Fibroblast of pulmonary artery (primary cell): ENCODE results near the gene MPRIP.
"Not testable (repeated sequence)": the region's sequence is repeated elsewhere in the genome, so short reads cannot be mapped to it uniquely, and the experiment has no call there.

Source experiments
- DNase-seq: peaks from one replicate; pipeline ENCODE4 v3.0.0-alpha.2; 2010; ENCODE audit warnings: low read depth
- H3K4me3 ChIP-seq: replicated peaks from 2 replicates; pipeline ENCODE4 v1.5.1; 2011; ENCODE audit warnings: low read depth, mild to moderate bottlenecking, control low read depth, low read length, moderate library complexity
- TF ChIP-seq, protein P1 (sequence below): IDR thresholded peaks from 2 replicates; pipeline ENCODE4 v1.5.1; 2011; ENCODE audit warnings: mild to moderate bottlenecking, control low read depth, low read length, inconsistent platforms; ENCODE audit errors: missing control alignments

The MPRIP gene

DNA sequence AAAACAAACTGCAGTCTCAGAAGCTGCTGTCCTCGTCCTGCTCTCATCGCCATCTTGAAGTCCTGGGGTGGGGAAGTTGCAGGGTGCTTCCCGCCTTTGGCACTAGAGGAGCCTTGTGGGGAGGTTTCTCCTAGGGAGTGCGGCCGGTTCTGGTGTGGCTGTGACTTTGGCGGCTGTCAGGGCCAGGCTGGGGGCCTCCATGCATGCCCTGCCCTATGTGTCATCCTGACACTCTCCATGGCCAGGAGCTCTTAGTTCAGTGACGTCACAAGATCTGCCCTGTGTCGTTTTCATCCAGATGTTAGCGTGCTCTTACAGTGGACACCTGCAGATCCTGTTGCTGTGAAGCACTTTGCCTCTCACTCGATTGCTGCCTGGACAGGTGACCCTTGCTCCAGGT is 114.3 kb downstream of the MPRIP start:
- H3K4me3 ChIP-seq, result no peak overlapping the region
- no peak for DNase-seq
- TF ChIP-seq, protein P1, sequence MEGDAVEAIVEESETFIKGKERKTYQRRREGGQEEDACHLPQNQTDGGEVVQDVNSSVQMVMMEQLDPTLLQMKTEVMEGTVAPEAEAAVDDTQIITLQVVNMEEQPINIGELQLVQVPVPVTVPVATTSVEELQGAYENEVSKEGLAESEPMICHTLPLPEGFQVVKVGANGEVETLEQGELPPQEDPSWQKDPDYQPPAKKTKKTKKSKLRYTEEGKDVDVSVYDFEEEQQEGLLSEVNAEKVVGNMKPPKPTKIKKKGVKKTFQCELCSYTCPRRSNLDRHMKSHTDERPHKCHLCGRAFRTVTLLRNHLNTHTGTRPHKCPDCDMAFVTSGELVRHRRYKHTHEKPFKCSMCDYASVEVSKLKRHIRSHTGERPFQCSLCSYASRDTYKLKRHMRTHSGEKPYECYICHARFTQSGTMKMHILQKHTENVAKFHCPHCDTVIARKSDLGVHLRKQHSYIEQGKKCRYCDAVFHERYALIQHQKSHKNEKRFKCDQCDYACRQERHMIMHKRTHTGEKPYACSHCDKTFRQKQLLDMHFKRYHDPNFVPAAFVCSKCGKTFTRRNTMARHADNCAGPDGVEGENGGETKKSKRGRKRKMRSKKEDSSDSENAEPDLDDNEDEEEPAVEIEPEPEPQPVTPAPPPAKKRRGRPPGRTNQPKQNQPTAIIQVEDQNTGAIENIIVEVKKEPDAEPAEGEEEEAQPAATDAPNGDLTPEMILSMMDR, result no peak

DNA sequence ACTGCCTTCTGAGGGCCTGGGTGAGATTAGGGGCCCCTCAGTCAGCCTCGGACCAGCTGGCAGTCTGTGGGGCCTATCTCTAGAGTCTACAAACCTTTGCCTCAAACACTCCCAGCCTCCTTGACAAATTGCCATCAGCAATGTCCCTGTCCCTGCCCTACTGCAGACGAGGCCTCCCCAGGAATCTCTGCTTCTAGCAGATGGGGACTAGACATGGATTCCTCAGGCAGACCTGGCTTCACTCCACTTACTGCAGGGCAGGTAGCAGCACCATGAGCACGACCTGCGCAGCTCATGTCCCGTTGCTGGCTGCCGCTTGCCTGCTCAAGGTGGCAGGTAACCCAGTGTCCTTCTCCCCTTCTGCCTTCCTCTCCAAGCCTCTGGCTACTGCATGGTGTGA is 114.8 kb downstream of the MPRIP start:
- no peak for DNase-seq
- no peak overlapping the region for H3K4me3 ChIP-seq
- TF ChIP-seq, protein P1, result no peak

DNA sequence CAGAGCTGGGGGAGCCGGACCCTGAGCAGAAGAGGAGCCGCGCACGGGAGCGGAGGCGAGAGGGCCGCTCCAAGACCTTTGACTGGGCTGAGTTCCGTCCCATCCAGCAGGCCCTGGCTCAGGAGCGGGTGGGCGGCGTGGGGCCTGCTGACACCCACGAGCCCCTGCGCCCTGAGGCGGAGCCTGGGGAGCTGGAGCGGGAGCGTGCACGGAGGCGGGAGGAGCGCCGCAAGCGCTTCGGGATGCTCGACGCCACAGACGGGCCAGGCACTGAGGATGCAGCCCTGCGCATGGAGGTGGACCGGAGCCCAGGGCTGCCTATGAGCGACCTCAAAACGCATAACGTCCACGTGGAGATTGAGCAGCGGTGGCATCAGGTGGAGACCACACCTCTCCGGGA is 116.2 kb downstream of the MPRIP start:
- H3K4me3 ChIP-seq, DNase-seq: not testable (repeated sequence)

- TF ChIP-seq, protein P1, result no peak
- H3K4me3 ChIP-seq, result no peak overlapping the region
- DNase-seq, result no peak
Observed at GRCh38 chr17:17159571-17159970, 117.3 kb downstream of the MPRIP start.

- no peak for DNase-seq
- H3K4me3 ChIP-seq, result no peak overlapping the region
- TF ChIP-seq, protein P1, result no peak
Observed at GRCh38 chr17:17161121-17161520, 118.9 kb downstream of the MPRIP start.

DNA sequence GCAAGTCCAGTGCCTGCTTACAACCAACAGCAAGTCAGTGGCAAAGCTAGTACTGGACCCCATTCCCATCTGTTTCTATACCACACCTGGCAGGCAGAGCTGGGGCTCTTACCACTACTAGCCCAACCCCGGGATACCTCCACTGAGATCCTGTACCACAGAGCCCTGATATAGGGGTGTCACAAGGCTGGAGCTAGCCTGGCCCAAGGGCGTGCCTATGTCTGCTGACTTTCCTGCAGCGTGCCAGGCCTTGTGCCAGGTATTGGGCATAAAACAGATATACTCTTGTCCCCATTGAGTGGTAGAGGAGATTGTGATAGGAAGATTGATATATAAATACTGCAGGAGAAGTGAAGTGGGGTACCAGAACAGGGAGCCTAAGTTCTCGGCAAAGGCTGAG is 119.5 kb downstream of the MPRIP start:
- no peak for DNase-seq
- TF ChIP-seq, protein P1, result no peak
- H3K4me3 ChIP-seq, result no peak overlapping the region

DNA sequence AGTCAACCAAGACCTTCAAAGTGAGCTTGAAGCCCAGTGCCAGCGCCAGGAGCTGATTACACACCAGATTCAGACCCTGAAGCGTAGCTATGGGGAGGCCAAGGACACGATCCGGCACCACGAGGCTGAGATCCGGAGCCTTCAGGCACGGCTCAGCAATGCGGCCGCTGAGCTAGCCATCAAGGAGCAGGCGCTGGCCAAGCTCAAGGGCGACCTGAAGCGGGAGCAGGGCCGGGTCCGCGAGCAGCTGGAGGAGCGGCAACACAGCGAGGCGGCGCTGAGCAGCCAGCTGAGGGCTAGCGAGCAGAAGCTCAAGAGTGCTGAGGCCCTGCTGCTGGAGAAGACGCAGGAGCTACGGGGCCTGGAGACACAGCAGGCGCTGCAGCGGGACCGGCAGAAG is 121.9 kb downstream of the MPRIP start:
- TF ChIP-seq, protein P1, result no peak
- no peak for DNase-seq
- H3K4me3 ChIP-seq, result no peak overlapping the region

GRCh38 chr17:17164676-17165075 is 122.4 kb downstream of the MPRIP start:
- H3K4me3 ChIP-seq, result no peak overlapping the region
- no peak for DNase-seq
- TF ChIP-seq, protein P1, result no peak
